HUDEP-2 (cell line): Measurements from ENCODE around the gene MYD88.

Experiments used
- DNase-seq, 76 experiments: peaks; one replicate each; lab custom pipeline; 2025; ENCODE audit not compliant: unreplicated experiment in 76 of 76; lab: John Stamatoyannopoulos, UW

The MYD88 gene

DNA sequence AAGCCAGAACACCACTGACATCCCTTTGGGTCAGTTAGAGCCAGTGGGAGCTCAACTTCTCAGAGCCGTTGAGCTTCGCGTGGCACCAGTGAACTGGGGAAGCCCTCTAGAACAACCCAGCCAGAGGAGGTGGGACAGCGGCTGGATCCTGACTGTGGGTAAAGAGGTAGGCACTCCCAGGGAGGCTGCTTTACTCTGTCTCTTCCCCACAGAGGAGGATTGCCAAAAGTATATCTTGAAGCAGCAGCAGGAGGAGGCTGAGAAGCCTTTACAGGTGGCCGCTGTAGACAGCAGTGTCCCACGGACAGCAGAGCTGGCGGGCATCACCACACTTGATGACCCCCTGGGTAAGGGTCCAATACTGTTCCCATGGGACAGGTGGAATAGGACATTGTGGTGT lies 1.2 kb downstream of the MYD88 start:
- DNase-seq: no peak

GRCh38 chr3:38140326-38141172 lies 2.1 kb downstream of the MYD88 start:
- DNase-seq: no peak

GRCh38 chr3:38141173-38141951 lies 2.9 kb downstream of the MYD88 start:
- DNase-seq: no peak

GRCh38 chr3:38141952-38142273 lies 3.5 kb downstream of the MYD88 start:
- no peak for DNase-seq

DNA sequence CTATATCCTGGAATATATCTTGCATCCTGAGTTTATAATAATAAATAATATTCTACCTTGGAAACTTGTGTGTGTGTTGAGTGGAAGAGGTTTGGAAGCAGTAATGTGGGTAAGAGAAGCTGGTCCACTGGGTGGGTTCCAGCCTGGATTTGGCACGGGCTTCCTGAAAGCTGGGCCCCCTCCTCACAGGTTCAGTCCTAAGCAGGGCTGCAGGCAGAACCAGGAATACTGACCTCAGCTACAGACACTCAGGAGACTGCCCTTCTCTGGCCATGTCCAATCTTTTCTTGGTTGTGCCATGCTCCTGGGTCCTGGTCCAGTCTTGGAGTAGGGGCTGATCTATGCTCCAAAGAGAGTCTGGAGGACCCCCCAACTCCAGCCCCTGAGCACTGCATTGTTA lies 4.5 kb downstream of the MYD88 start:
- DNase-seq: no peak

GRCh38 chr3:38143511-38143910 lies 5.0 kb downstream of the MYD88 start:
- no peak for DNase-seq

DNA sequence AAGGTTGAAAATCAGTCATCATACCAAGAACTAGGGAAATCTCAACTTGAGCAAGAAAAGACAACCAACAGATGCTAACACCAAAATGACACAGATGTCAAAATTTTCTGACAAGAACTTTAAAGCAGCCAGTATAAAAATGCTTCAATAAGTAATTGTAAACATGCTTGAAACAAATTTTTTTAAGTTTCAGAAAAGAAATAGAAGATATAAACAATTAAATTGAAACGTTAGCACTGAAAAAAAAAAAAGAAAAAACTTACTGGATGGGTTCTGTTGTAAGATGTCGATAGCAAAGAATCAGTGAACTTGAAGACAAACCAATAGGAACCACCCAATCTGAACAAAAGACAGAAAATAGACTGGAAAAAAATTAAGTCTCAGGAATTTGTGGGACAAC lies 8.0 kb downstream of the MYD88 start:
- no peak for DNase-seq

GRCh38 chr3:38147421-38147820 lies 9.0 kb downstream of the MYD88 start:
- no peak for DNase-seq

DNA sequence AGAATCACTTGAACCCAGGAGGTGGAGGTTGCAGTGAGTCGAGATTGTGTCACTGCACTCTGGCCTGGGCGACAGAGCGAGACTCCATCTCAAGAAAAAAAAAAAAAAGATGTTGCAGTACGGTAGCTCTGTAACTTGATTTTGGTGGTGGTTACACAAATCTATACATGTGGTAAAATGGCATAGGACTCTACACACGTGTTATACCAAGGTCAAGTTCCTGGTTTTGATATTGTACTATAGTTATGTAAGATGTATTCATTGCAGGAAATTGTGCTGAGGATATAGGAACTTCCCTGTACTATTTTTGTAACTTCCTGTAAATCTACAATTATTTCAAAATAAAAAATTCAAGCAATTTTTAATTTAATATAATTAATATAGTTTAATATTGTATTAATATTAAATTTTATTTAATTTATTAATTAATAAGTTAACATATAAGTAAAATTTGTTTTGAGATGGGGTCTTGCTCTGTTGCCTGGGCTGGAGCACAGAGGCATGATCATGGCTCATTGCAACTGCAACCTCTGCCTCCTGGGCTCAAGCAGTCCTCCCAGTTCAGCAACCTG lies 9.9 kb downstream of the MYD88 start:
- DNase-seq: no peak

- peak in 5 of 76 experiments; percentile 11 to 48 (median 22) for DNase-seq
These were observed 11.2 kb downstream of the MYD88 start for GRCh38 chr3:38149708-38150107.

GRCh38 chr3:38150780-38151528 lies 12.5 kb downstream of the MYD88 start:
- DNase-seq: peak in 9 of 76 experiments; percentile 4 to 26 (median 17)

DNA sequence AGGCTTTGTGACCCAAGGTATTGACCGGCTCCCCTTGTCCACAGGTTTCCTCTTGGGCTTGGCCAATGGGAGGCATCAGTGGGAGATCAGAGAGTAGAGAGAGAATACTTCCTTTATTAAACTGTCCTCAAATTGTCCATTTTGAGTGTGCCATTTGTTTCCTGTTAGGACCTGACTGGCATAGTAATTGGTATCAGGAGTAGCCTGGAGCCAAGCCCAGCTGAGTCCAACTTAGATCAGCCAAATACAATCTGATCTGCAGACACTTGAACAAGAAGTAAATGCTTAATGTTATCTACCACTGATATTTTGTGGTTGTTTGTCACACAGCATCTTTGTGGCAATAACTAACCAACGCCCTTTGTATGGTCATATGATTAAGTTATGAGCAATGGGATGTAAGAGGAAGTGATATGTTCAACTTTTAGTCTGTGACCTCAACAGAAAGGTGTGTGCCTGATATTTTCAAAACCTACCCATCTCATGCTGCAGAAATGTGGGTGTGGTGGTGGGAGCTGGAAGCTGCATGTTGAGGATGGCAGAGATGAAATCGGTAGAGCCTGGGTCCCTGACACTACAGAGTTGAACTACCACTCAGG lies 13.3 kb downstream of the MYD88 start:
- DNase-seq: peak in 17 of 76 experiments; percentile 3 to 50 (median 39)

GRCh38 chr3:38152609-38153008 lies 14.1 kb downstream of the MYD88 start:
- no peak for DNase-seq

- DNase-seq: no peak
These were observed 14.8 kb downstream of the MYD88 start for GRCh38 chr3:38153221-38153620.

DNA sequence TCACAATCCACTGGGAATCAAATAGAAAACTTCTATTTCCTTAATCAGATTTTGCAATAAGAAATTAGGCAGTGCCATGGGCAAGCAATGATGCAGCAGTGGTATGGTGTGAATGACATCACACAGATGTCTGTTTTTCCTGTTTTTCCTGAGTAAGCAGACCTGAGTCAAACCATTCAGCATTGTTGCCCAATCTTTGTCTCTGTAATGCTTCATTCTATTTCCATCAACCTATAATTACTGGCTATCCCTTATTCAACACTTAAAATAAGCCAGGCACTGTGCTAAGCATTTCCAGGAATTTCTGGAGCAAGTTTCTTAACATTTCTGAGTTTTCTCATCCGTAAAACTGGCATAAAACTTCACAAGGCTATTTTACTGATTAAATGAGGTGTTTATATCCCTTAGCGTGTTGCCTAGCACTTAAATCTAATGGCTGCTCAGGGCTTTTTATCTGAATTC lies 15.6 kb downstream of the MYD88 start:
- DNase-seq: no peak

DNA sequence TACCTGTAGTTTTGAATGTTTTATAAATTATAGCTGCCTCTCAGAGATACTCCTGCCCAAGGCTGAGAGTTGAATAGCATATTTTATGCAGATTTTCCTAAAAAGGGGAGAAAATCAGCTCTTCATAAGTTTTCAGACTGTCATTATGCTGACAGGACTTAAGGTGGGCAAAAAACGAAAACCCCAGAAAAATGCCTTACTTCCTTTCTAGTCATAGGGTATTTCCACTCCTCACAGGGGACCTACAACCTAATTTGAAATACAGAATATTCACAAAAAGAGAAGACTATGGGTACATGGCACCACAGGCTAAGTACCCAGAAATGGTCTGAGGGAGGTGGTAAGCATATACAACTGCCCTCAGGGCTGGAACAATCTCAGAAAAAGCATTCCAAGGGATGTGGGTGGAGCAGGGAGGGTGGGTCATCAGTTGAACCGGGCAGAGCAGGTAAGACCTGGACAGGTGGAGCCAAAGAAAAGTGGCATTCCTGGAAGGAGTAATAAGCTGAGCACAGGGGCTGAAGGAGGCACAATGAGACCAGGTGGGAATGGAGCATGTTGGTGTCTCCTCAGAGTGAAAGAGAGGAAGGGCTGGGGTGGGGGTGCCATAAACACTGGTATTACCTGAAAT lies 16.3 kb downstream of the MYD88 start:
- no peak for DNase-seq

- DNase-seq: no peak
These were observed 17.4 kb downstream of the MYD88 start for GRCh38 chr3:38155825-38156224.

- no peak for DNase-seq
These were observed 18.7 kb downstream of the MYD88 start for GRCh38 chr3:38157117-38157516.

DNA sequence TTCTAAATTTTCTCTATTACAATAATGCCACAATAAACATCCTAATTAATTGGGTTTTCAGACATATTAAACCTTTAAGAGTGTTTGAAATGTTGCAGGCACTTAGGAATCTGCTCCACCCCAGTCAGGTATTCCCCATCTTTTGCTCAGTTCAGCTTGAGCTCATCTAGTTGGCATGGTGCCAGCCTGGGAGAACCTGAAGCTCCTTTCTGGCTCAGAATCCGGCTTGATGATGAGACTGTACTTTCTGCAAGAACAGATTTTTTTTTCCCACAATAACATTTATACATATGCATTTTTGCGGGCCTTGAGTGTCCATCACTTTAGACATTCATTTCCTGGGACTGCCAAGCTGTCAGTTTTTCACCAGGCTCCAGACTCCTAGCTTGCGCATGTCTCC lies 19.1 kb downstream of the MYD88 start:
- DNase-seq: no peak

GRCh38 chr3:38158472-38158871 lies 20.0 kb downstream of the MYD88 start:
- no peak for DNase-seq
